B cell (primary cell): ENCODE measurements around the gene GULP1.

Source experiments
- EZH2 ChIP-seq: IDR thresholded peaks from 2 replicates; pipeline ENCODE4 v1.6.1; 2012; ENCODE audit warnings: borderline replicate concordance, low read depth, mild to moderate bottlenecking, moderate library complexity, low read length; ENCODE audit not compliant: insufficient read depth, poor library complexity, severe bottlenecking
- TF ChIP-seq, protein P1 (sequence below): fragments of 200-600 bp; IDR thresholded peaks from one replicate; pipeline ENCODE4 v1.8.0; 2022; ENCODE audit warnings: antibody characterized with exemption, mild to moderate bottlenecking

DNA sequence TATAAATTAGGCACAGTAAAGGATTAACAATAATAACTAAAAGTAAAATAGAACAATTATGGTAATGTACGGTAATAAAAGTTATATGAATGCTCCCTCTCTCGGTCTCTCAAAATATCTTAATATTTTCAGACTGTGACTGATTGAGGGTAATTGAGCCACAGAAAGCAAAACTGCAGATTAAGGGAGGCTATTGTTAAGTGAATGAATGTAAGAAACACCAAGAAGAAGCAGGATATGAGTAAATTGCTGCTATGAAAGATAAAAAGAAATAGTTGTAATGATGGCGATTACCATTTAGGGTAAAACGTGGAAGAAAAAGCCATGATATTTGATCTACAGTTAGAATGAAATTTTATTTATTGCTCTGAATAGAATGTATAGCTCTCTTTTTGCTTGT, 24.1 kb downstream of the GULP1 start:
- TF ChIP-seq, protein P1, sequence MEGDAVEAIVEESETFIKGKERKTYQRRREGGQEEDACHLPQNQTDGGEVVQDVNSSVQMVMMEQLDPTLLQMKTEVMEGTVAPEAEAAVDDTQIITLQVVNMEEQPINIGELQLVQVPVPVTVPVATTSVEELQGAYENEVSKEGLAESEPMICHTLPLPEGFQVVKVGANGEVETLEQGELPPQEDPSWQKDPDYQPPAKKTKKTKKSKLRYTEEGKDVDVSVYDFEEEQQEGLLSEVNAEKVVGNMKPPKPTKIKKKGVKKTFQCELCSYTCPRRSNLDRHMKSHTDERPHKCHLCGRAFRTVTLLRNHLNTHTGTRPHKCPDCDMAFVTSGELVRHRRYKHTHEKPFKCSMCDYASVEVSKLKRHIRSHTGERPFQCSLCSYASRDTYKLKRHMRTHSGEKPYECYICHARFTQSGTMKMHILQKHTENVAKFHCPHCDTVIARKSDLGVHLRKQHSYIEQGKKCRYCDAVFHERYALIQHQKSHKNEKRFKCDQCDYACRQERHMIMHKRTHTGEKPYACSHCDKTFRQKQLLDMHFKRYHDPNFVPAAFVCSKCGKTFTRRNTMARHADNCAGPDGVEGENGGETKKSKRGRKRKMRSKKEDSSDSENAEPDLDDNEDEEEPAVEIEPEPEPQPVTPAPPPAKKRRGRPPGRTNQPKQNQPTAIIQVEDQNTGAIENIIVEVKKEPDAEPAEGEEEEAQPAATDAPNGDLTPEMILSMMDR = no peak
- TF ChIP-seq EZH2 = no peak
